Activated CD4-positive, alpha-beta T cell treated with anti-CD3 and anti-CD28 coated beads, Interleukin-2, amount 50 U/mL, for 1 hour (primary cell): ENCODE results near the gene ZNF678.

Experiments
- DNase-seq: peaks from one replicate; pipeline ENCODE4 v3.0.0-alpha.2; 2020

Gene ZNF678

GRCh38 chr1:227726318-227726717, 163.0 kb downstream of the ZNF678 start:
- no peak for DNase-seq
